TTC549 (cell line): ENCODE results near the gene SOCS7.

Experiments
- FAIRE-seq: peaks from 2 replicates; lab custom pipeline; 2012; peaks lifted over from hg19 to GRCh38; lab: Jason Lieb, UNC

SOCS7 gene

DNA sequence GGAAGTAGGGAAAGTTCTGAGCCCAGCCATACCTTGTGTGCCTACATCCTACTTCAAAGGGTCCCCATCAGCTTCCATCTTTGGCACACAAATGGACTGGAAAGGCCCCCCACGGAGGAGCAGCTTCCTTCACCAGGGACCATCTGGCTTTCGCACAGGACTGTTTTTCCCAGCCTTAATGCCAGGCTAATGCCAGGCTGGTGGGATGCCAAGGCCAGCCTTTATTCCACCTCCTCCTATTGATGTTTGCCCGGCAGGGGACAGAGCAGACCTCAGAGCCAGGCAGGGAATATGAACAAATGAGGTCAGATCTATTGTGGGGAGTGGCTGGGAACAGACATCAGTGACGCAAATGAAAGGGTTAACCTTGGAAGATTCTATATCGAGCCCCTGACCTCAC lies 13.6 kb upstream of the SOCS7 start:
- no peak for FAIRE-seq

DNA sequence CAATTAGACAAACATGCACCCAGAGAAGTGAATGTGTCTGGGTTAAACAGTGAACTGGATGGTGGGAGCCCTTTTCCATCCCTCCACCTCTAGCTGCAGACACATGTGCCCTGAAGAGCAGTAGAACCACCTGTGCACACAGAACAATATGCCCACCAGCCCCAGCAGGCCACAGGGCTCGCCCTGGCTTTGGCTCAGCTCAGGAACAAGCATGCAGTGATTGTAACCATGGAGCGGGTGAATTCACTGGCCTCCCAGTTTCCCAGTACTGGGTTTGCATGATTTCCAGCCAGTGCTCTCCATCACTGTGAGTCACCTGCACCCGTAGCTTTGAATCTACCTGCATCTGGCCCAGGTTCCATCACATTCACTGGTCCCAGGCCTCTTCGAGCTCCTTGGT lies 13.1 kb upstream of the SOCS7 start:
- FAIRE-seq: no peak

DNA sequence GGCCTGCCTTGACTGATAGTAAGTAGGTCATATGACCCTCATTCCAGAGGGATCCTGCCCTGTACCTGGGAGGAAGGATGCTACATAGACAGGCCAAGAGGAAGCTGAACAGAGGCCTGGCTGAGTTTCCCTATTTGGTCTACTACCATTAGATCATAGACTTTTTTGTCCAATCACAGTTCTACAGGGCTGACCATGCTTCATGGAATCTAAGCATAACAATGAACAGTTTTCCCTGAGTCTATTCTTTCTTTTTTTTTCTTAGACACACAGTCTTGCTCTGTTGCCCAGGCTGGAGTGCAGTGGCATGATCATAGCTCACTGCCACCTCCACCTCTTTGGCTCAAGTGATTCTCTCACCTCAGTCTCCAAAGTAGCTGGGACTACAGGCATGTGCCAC lies 11.8 kb upstream of the SOCS7 start:
- FAIRE-seq: no peak

DNA sequence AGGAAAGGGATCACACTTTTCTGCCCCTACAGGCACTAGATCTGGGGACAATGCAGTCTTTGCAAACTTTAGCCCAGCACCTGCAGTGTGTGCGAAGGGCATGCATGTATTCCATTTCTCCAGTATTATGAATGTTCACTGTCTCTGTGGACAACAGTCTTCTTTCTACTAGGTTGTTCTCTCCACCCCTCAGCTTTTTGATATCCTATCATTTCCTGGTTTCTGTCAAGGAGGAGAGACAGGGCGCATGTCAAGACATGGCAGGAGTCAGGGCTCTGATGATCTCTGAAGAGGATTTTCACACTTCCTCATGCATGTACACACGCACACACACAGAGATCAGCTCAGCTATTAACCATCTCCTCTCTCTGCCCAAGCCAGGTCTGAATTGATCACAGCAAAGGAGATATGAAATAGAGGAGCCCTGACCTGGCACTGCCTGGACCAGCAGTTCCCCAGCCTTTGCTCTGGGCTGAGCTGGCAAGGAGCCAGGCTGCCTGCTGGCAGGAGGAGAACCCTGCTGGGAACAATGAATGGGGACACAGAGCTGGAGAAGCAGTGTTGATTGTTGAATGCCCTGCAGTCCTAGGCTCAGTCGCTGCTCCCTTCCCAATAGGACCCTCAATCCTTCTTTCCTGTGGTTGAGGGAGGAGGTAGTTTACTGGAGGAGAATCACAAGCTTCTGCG lies 10.5 kb upstream of the SOCS7 start:
- FAIRE-seq: no peak

DNA sequence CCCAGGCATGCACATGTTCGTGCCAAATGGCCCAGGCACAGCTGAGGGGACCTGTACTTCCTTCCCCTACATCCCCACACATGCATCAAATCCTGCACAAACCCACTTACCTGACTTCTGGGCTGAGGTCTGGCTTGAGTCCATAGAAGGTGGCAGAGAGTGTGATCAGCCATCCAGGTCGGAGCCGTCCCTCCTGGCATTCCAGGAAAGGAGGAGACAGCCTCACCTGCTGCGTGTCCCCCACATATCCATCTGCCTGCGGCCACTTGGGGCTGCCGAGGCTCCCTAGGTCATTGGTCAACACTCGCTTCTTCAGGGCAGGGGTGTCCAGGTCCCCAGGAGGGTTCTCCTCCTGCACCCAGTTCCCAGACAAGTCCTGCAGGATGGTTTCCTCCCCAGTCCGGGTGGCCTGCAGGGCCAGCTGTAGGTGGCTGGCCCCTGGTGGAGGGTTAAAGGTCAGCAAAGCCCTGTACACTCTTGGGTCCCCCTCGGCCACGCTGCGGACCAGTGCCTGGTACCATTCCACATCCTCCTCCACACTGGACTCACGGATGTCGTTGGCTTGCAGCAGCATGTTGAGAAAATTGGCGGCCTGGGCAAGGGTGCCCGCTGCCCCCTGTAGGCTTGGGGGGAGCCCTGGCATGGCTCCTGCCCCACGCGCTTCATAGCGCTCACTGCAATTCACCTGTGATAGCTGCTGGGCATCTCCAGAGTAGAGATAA lies 8.6 kb upstream of the SOCS7 start:
- no peak for FAIRE-seq

DNA sequence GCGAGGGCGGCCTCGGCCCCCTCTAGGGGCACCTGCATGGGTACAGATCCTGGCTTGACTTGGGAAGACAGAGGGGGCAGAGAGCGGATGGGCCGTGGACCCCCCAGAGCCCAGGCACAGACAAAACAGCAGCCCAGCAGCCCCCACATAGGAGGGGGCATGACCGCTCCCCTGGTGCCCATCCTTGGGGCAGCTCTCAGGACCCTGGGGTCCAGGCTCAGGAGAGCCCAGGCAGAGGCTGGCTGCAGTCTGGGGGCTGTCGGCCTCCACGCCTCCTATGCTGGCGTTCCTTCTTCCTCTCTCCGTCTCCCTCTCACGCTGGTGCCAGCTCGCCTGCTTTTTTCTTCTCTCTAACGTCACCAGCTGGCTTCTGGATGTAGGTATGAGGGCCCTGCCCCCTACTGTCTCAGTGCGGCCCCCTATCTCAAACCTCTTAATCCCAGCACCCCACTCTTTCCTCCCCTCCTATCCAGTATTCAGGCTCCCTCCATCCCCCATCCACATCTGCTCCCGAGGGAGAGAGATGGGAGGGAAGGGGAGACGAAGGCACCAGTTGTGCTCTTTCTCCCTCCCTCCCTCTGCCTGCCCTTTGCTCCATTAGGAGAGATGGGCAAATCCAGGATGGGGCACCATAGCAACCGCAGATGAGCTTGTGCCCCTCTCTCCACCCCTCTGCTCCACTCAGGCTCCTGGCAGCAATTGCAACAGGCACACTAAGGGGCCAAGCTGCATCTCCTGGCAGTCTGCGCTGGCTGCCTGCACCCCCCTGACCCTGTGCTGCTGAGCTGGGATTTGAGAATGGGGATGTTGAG lies 7.8 kb upstream of the SOCS7 start, which contains the start of gene GPR179:
TSS of gene GPR179 (minus strand) at position 349 of the 812 bp plus-strand sequence. CDS start at position 182, 167 bp downstream.
- FAIRE-seq: no peak

DNA sequence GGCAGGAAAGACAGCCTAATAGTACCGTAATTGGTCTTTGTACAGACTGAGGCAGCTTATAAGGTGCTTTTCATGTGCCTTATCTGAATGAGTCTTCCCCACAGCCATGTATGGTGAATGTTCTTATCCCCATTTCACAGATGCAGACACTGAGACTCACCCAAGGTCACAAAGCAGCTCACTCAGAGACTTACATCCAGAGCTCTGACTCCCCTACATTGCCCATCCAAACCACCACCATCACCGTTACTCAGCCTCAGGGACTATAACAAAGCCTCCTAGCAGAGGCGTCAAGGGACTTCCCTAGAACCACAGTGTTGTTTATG lies 7.3 kb upstream of the SOCS7 start:
- no peak for FAIRE-seq

DNA sequence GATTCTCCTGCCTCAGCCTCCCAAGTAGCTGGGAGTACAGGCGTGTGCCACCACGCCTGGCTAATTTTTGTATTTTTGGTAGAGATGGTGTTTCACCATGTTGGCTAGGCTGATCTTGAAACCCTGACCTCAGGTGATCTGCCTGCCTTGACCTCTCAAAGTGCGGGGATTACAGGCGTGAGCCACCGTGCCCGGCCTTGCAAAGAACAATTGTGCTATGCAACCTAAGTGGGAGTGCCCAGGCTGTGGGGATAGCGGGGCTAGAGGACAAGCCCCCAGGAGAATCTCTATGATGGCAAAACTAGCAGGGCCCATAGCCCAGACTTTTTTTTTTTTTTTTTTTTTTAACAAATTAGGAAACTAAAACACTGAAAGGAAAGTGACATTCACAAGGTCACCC lies 5.9 kb upstream of the SOCS7 start:
- FAIRE-seq: no peak

DNA sequence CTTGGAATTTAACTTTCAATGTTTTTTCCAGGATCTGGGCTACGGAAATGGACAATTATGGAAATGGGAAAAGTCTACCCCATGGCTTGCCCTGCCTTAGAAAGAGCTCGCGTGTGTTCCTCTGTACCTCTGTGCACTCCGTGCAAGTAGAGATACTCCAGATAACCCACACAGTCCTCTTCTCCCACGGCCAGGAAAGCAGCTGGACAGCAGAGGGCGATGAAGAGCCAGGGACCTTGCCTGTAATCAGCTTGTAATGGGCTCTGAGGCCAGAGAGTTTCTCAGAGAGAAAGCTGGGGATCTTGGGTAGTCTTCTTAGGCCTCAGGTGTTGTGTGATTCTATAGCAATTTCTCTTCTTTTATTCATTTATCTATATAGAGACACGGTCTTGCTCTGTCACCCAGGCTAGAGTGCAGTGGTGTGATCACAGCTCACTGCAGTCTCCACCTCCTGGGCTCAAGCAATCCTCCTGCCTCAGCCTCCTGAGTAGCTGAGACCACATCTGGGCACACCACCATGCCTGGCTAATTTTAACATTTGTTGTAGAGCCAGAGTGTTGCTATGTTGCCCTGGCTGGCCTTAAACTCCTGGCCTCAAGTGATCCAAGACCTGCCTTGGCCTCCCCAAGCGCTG lies 2.4 kb upstream of the SOCS7 start:
- FAIRE-seq: no peak

DNA sequence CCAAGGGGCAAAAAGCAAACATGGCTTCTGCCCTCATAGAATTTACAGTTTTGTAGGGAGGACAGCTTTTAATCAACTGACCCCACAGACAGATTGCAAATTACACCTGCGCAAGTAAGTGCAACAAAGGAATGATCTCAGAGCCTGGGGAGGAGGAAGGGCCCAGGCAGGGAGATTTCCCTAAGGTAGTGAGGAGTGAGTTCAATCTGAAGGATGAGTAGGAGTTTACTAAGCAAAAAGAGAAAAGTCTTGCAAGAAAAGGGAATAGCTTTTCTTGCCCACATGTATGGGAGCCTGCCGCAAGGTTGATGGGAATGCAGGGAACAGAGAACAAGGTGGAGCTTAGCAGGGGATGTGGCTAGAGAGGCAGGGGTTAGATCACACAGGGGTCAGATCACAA lies 1.6 kb upstream of the SOCS7 start:
- FAIRE-seq: no peak

DNA sequence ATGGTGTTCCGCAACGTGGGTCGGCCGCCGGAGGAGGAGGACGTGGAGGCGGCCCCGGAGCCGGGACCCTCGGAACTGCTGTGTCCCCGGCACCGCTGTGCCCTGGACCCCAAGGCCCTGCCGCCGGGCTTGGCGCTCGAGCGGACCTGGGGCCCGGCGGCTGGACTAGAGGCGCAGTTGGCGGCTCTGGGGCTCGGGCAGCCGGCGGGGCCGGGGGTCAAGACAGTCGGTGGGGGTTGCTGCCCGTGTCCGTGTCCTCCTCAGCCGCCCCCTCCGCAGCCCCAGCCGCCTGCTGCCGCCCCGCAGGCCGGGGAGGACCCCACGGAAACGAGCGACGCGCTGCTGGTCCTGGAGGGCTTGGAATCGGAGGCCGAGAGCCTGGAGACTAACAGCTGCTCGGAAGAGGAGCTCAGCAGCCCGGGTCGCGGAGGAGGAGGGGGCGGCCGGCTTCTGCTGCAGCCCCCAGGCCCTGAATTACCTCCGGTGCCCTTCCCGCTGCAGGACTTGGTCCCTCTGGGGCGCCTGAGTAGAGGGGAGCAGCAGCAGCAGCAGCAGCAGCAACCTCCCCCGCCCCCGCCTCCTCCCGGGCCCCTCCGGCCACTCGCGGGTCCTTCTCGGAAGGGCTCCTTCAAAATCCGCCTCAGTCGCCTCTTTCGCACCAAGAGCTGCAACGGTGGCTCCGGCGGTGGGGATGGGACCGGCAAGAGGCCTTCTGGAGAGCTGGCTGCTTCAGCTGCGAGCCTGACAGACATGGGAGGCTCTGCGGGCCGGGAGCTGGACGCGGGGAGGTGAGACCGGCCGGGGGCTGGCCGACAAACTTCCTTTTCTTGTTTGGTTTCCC lies 821 bp downstream of the SOCS7 start:
- FAIRE-seq: no peak

DNA sequence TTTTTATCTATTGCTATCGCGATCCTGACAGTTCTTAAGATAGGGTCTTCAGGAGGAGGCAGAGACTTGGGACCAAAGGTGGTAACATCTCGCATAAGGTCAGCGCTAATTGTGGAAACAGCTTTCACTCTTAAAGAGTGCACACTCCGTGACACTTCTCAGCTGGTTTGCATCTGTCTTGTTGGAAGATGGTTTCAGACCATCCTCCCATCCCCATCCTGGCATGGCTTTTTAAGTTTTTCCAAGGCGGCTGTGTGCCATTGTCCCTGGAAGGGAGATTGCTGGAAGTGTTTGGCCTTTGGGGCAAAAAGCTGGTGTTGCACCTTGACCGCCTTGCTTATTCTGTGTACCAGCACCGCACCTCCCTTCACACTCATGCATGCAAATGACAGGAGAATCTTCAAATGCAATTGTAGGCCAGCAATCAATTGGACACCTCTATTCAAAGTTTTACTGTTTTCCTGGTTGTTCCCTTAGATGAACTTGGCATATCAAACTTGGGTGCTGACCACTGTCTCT lies 1.5 kb downstream of the SOCS7 start:
- no peak for FAIRE-seq

DNA sequence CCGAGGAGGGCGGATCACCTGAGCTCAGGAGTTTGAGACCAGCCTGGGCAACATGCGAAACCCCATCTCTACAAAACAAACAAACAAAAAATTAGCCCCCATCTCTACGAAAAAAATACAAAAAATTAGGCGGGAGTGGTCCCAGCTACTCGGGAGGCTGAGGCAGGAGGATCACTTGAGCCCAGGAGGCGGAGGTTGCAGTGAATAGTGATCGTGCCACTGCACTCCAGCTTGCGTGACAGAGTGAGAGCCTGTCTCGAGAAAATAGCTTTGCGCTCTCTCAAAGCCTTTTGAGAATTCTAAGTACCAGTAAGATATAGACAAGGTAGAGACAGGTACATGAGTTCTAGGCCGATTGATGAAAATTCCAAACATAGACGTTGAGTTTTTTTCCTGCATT lies 2.0 kb downstream of the SOCS7 start:
- FAIRE-seq: no peak

DNA sequence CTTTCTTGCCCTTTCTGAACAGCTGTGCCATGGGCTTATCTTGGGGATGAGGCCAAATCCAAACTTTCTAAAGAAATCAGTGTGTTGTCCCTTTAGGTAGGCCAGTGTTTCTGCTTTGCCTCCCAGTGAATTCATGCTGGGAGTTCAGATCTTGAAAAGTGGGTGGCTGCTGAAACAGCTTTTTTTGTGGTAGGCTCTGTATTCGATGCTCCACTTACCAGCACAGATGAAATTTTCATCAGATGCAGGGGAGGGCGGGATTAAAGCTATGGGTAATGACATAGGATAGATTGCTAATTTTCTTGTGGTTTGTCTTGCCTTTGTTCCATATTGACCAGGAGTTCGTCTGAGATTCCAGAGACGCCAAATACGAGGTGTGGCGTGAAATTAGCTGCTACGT lies 2.8 kb downstream of the SOCS7 start:
- FAIRE-seq: no peak

DNA sequence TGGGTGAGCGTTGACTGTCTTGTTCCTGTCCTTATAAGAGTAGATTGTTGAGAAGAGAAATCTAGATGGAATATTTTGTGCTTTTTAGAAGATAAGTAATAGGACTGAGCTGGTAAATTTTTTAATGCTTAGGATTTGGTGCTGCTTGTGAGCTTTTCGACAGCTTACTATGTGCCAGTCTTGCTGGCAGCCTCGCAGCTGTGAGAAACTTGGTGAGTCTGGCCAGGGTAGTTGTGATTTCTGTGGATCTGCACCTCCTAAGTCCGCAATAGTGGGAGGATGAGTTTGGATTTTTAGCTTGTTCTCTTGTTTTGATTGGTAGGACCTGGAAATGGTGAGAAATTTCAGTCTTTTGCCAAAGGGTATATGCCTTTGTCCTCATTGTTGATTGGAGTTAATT lies 3.6 kb downstream of the SOCS7 start:
- no peak for FAIRE-seq

DNA sequence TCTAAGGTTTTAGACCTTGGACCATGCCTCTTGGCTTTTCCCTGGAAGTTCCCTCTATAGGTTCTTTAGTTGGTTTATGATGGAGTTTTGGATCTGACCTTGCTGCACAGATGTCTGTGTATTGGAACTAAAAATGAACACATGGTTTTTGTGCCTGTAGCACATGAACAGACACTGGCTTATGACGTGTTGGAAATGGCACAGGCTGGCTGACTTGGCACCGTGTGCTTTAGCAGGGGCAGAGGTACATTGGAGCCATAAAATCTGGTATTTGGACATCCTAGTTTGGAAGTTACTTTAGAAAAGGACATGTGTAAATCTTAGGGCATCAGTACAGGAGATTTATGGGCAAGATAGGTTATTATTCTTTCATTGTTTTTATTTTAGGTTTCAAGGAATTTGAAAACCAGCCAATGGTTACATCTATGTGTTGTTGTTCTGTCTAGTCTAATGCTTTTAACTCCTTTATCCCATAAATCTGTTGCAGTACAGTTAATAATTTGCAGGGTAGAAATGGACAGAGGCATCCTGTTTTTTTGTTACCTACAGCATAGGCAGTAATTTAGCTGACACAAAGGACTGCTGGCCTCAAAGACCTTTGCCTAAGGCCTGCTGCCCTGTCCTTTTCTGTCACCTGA lies 6.0 kb downstream of the SOCS7 start:
- FAIRE-seq: no peak

DNA sequence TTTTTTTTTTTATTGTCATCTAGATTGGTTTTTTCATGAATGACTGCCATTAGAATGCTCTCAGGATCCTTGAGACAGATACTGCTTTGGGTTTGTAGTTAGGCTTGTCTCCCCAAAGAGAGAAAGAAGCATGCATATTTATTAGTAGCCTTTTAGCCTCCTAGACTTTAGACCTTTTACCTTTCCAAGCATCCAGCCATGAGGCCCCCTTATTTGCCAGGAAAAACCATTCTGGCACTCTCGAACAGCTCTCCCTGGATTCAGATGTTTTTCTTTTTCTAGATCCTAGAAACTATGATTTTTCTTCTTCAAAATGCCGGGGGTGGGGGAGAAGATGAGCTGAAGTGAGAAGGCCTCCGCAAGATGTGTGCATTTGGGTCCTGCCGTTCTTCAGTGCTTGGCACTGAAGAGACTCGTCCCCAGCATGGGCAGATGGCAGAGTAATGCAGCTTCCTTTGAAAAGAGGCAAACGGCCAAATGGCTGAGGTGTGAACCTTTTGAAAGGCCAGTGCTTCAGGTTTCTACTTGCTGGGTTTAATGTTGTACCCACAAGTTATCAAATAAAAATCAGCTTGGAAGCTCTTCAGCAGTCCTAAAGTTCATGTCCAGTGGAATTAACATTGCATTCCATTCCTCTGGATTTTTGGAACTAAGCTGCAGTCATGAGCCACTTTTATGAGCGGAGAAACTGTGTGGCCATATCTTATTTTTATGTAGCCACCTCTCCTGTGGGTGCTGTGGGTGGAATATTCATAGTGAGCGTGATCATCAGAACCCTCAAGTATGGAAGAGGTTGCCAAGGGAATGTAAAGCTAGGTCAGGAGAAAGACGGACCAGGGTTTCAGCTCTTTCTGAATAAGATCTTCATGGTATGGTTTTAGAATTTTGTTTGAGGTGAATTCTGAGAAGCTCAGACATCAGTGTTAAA lies 7.2 kb downstream of the SOCS7 start:
- no peak for FAIRE-seq

DNA sequence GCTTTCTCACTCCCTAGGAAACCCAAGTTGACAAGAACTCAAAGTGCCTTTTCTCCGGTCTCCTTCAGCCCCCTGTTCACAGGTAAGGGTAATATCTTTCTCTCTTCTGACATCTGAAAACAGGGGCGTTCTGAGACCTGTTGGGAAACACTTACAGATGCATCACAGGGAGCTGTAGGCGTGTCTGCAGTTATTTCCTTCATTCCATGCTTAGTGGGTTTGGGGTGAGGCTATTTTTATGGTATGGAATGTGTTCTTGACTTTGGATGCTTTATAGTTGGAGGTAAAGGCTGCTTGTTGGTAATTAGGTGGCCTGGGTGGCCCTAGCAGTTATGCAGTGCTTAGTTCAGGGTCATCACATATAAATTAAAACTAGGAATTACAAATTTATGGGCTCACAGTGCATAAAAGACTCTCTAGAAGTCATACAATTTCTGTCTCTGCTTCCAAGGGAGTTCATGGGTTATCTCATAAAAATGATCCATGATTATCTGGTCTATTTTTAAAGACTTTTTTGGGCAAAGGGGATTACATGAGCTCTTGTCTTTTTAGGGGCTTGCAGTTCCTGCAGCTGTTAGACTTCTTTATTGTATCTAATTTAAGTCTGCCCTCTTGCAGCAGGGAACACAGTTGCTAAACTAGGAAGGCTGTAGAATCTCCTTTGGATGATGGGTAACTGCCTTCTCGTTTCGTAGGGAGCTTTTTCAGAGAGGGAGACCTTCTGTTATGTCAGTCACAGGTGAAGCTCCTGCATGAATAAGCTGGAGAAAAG lies 10.2 kb downstream of the SOCS7 start:
- no peak for FAIRE-seq

DNA sequence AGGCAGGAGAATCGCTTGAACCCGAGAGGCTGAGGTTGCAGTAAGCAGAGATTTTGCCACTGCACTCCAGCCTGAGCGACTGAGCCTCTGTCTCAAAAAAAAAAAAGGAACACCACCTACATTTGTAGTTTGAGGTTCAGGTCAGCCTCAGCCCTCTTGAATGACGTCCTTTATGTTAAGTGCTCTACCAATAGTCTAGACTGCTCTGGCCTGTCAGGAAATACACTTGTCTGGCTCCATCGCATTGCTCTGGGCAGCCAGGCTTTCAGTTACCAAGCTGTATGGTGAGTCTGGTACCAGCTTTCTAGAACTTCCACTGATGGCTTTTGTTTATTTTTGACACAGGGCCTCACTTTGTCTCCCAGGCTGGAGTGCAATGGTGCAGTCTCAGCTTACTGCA lies 11.4 kb downstream of the SOCS7 start:
- FAIRE-seq: no peak
